Panc1 (cell line): ENCODE results near the gene RBM10. TPM values are rescaled to one million over a fixed set of nuclear protein-coding genes. Genes with fewer than 3 reads are reported as not detected.

Source experiments
- ATAC-seq: fragments of 200-7000 bp; cut with Tn5 transposase; 2 replicates; pipeline ENCODE4 v1.9.1; 2020; ENCODE audit warnings: mild to moderate bottlenecking, moderate library complexity
- BruUV-seq: library from RNA; stranded (reverse); fragments of 400-500 nt; replicated peaks from 2 replicates; lab custom pipeline; 2021; lab: Mats Ljungman, UMichigan
- CTCF ChIA-PET: fragments of 300-600 bp; sonication (Branson Sonifier 250); formaldehyde crosslinking; loops from one replicate; lab custom pipeline; 2022; ENCODE audit warnings: antibody characterized with exemption; lab: Charles Lee
- POLR2A ChIA-PET: fragments of 300-600 bp; sonication (Branson Sonifier 250); formaldehyde crosslinking; loops from one replicate; lab custom pipeline; 2022; ENCODE audit warnings: antibody characterized with exemption; lab: Charles Lee
- DNase-seq: peaks from one replicate; pipeline ENCODE4 v3.0.0-alpha.2; 2010; ENCODE audit warnings: low read depth, low spot score
- H3K27ac ChIP-seq: 2 replicates; pipeline ENCODE4 v1.5.1; 2011; ENCODE audit warnings: mild to moderate bottlenecking, low read length, inconsistent platforms
- H3K27me3 ChIP-seq: fragments of 200-500 bp; sonication (Bioruptor generic); 2 replicates; pipeline ENCODE4 v1.6.0; 2014; ENCODE audit warnings: low read length, inconsistent platforms; ENCODE audit not compliant: control insufficient read depth, insufficient read depth
- H3K36me3 ChIP-seq: fragments of 200-500 bp; sonication (Bioruptor generic); 2 replicates; pipeline ENCODE4 v1.5.1; 2014; ENCODE audit warnings: inconsistent platforms, mild to moderate bottlenecking, low read length, moderate library complexity; ENCODE audit not compliant: control insufficient read depth, insufficient read depth
- H3K4me1 ChIP-seq: 2 replicates; pipeline ENCODE4 v1.5.1; 2011; ENCODE audit warnings: inconsistent platforms, mild to moderate bottlenecking, low read length, moderate library complexity; ENCODE audit not compliant: control insufficient read depth, insufficient read depth
- H3K4me3 ChIP-seq, 2 experiments: 2 replicates each; pipeline ENCODE4 v1.5.1; 2011 to 2012; ENCODE audit warnings: low read depth in 2 of 2, low read length in 2 of 2, mild to moderate bottlenecking in 2 of 2, inconsistent platforms in 1 of 2, moderate library complexity in 1 of 2
- H3K9me3 ChIP-seq: fragments of 200-500 bp; sonication (Bioruptor generic); 2 replicates; pipeline ENCODE4 v1.5.1; 2014; ENCODE audit warnings: low read depth, mild to moderate bottlenecking, inconsistent platforms, low read length, moderate library complexity; ENCODE audit not compliant: control insufficient read depth, insufficient read depth
- CTCF ChIP-seq: fragments of 450-650 bp; IDR thresholded peaks from 2 replicates; pipeline ENCODE4 v1.5.1; 2017; ENCODE audit warnings: mild to moderate bottlenecking
- POLR2AphosphoS5 ChIP-seq: IDR thresholded peaks from 2 replicates; pipeline ENCODE4 v1.6.1; 2012; ENCODE audit warnings: mild to moderate bottlenecking, low read depth, low read length, moderate library complexity
- REST ChIP-seq, 2 experiments: IDR thresholded peaks; 2 replicates each; pipeline ENCODE4 v1.6.1; 2011 to 2012; ENCODE audit warnings: low read depth in 2 of 2, control low read depth in 1 of 2, low read length in 1 of 2, mild to moderate bottlenecking in 1 of 2, moderate library complexity in 1 of 2; ENCODE audit not compliant: insufficient read depth in 1 of 2
- SIN3A ChIP-seq: IDR thresholded peaks from 2 replicates; pipeline ENCODE4 v1.6.1; 2012; ENCODE audit warnings: low read depth, mild to moderate bottlenecking, low read length, moderate library complexity, borderline replicate concordance; ENCODE audit not compliant: insufficient read depth
- TCF7L2 ChIP-seq: IDR thresholded peaks from 2 replicates; pipeline ENCODE4 v1.6.1; 2011; ENCODE audit warnings: mild to moderate bottlenecking, low read depth, low read length, inconsistent platforms
- in situ Hi-C: cut with HindIII; loops from 2 replicates; pipeline ENCODE4 v1.10.0; 2016; ENCODE audit warnings: low sequenced_read_pairs, low pct_unique_long_range_greater_than_20kb
- intact Hi-C: fragments of 100-400 bp; cut with micrococcal nuclease; formaldehyde crosslinking; loops from one replicate; pipeline ENCODE4 v1.10.0; 2022; ENCODE audit not compliant: unreplicated experiment
- total RNA-seq: library from RNA; stranded (reverse); gene quantifications from one replicate; pipeline ENCODE4 v1.2.1, GENCODE V29; 2021; ENCODE audit not compliant: unreplicated experiment

RBM10 gene
- total RNA-seq, 1 experiment from 2014 or later: 47.1 TPM

GRCh38 chrX:47158781-47159180 is 13.8 kb downstream of the RBM10 start:
- CTCF ChIA-PET: no interaction called here
- POLR2A ChIA-PET: interaction anchor here (0.7 kb wide), 1 partner anchor 33 kb away, joined by 11 read pairs; no protein-coding TSS in a partner anchor
- H3K36me3 ChIP-seq: no peaks in the 10 kb centered on the region; the same call in 1 of the 2 replicates

GRCh38 chrX:47160781-47161180 is 15.8 kb downstream of the RBM10 start:
- H3K4me1 ChIP-seq: no peaks in the 10 kb centered on the region
- no peaks in the 10 kb centered on the region for H3K9me3 ChIP-seq
- no peak overlapping the region for H3K4me3 ChIP-seq
- intact Hi-C loops: no loop called here
- BruUV-seq: no TSS peak
- no peaks in the 10 kb centered on the region for H3K27me3 ChIP-seq
- DNase-seq (no peak), ATAC-seq (no peak)
- POLR2A ChIA-PET: no interaction called here
- H3K36me3 ChIP-seq: no peaks in the 10 kb centered on the region; the same call in 1 of the 2 replicates
- TF ChIP-seq REST (IDR thresholded peaks at IDR 0.05; ENCODE audit: insufficient read depth in 1 of 2, low read depth in 2 of 2, low read length in 1 of 2): no peak
- no peak for TF ChIP-seq CTCF
- no peak for TF ChIP-seq POLR2AphosphoS5
- in situ Hi-C loops: no loop called here
- CTCF ChIA-PET: no interaction called here
- H3K27ac ChIP-seq: no peak overlapping the region

More at GRCh38 chrX:47158781-47159180, 13.8 kb downstream of the RBM10 start:
- in situ Hi-C loops: no loop called here
- DNase-seq (no peak), ATAC-seq (no peak)
- intact Hi-C loops: no loop called here
- no peaks in the 10 kb centered on the region for H3K9me3 ChIP-seq
- no peak overlapping the region for H3K4me3 ChIP-seq
- no peak overlapping the region for H3K27ac ChIP-seq
- H3K27me3 ChIP-seq: no peaks in the 10 kb centered on the region
- H3K4me1 ChIP-seq: no peaks in the 10 kb centered on the region
- TF ChIP-seq REST (IDR thresholded peaks at IDR 0.05; ENCODE audit: insufficient read depth in 1 of 2, low read depth in 2 of 2, low read length in 1 of 2): no peak
- TF ChIP-seq CTCF: no peak
- no peak for TF ChIP-seq TCF7L2
- no peak for TF ChIP-seq SIN3A
- TF ChIP-seq POLR2AphosphoS5: no peak
- BruUV-seq: no TSS peak
